ENCODE results near the gene RFFL.
"Not testable (repeated sequence)": the region's sequence is repeated elsewhere in the genome, so short reads cannot be mapped to it uniquely, and the experiment has no call there.

The RFFL gene

DNA sequence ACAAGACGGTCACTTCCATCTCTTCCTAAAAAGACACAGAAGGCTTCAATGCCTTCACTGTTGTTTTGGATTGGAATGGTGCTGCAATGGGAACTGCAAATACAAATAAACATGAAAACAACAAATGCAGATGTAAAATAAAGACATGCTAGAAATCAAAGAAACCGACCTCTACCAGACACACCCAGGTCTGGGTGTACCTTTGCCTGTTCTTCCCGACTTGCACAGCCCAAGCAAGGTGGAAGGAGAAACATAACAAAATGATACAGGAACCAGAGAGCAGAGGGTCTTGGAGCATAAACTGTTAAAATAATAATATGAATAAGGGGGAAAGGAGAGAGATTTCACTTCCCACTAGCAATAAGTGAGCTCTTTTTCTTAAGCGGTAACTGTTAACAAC, 17.3 kb downstream of the RFFL start:
- no peak for DNase-seq

DNA sequence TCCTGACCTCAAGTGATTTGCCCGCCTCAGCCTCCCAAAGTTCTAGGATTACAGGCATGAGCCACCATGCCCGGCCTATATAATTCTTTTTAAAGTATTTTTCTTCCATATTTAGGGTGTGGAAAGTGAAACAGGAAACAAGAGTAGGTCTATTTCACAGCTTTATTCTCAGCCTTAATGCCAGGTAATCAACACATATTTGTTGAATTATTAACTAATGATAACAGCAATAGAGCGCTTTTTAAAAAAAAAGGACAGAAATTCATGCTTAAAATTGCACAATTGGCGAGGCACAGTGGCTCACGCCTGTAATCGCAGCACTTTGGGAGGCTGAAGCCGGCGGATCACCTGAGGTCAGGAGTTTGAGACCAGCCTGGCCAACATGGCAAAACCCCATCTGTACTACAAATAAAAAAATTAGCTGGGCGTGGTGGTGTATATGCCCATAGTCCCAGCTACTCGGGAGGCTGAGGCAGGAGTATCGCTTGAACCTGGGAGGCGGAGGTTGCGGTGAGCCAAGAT, 18.0 kb downstream of the RFFL start:
- not testable (repeated sequence) for DNase-seq

DNA sequence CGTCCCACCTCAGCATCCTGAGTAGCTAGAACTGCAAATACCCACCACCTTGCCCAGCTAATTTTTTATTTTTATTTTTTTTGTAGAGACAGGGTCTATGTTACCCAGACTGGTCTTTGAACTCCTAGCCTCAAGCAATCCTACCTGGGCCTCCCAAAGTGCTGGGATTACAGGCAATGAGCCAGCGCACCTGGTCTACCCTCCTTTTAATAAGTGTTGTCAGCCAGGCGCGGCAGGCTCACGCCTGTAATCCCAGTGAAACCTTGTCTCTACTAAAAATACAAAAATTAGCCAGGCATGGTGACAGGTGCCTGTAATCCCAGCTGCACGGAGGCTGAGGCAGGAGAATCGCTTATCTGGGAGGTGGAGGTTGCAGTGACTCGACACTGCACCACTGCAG, 19.3 kb downstream of the RFFL start:
- no peak for DNase-seq

DNA sequence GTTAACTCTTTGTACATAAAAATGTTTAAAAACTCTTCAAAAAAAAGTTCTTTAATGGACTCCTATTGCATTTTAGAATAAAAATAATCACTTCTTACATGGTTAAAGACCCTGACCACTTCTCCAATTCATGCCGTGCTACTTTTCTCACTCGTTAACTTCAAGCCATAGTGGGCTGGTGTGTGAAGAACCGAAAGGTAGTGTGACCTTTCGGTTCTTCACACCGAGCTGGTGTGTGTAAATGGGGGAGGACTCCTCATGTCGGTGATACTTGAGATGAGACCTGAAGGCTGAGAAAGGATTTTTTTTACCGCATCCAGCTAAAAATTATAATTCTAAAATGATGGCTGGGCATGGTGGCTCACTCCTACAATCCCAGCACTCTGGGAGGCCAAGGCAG, 22.1 kb downstream of the RFFL start:
- no peak for DNase-seq

DNA sequence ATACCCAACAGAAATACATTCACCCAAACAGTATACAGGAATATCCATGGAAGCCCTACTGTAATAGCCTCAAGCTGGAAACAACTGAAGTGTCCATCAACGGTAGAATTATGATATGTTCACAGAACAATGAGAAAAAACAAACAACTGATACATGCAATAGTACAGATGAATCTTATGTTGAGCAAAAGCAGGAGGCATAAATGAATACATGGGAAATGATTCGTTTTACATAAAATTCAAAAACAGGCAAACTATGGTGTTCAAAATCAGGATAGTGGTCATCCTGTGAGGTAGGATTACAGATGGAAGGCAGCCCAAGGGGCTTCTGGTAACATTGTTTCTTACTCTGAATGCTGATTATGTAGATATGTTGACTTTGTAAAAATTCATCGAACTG, 25.1 kb downstream of the RFFL start:
- DNase-seq = no peak

DNA sequence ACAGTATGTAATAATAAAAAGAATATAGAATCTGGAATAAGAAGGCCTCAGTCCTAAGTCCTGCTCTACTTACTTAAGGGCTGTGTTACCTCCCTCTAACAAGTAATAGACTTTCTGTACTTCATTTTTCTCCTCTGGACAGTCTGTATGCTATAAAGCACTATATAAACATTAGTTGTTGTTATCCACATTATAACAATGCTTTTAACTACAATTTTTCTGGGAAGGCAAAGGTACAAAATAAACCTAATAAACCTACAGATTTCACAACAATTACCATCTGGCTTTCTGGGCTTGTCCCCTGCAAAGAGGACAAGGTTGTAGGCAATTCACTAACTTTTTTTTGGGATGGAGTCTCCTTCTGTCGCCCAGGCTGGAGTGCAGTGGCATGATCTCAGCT, 32.7 kb downstream of the RFFL start:
- no peak for DNase-seq

DNA sequence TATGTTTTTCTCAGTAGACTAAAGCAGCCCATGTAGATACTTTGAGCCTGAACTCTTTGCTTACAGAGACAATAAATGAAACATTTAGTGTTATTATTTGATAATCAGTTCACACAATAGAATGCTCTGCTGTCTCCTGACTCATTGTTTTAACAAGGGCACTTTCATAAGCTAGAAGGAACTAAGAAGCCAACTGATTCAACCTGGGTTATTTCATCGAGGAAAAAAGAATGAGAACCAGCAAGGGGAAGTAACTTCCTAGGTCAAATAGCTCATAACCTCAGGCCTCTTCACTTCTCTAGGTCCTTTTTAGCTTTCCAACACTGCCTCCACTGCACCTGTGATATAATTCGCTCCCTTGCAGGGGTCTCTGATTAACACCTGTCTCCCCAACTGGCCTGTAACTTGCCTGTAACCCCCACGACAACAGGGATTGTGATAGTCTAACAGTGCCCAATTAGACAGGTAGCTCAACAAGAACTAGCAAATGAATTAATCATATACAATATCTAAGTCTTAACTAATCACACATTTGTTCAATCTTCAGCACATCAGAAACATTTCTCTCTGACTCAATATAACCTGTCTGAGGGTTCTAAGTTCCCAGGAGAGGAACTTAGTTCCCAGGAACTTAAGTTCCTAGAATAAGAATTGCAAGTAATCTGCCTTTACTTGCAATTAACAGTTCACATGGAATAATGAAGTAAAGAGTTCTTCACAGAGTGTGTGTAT, 34.8 kb downstream of the RFFL start:
- peak; percentile 62 for DNase-seq

DNA sequence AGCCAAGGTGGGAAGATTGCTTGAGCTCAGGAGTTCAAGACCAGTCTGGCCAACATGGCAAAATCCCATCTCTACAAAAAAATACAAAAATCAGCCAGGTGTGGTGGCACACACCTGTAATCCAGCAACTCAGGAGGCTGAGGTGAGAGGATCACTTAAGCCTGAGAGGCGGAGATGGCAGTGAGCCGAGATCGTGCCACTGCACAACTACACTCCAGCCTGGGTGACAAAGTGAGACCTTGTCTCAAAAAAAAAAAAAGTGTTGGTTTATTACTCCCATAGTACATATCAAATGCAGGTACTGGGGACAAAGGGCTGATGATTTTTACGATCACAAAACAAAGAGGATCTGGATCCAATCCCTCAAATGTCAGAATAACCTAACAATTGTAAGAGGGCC, 35.4 kb downstream of the RFFL start:
- DNase-seq = not testable (repeated sequence)

DNA sequence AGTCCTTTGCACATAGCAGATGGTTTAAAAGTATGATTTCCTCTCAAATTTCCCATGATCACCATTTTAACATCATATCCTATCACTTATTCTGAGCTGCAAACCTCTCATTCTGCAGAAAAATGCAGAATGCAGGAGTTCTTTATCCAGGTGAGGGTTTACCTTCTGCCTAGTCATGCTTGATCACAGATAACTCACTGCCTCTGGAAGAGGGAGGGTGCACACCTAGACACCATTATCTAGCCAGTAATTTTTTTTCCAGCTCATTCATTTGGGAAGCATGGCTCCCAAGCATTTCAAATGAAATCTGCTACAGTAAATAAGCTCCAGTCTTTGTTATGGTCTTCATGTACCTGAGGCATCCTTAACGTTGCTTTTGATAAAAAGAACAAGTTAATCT, 38.0 kb downstream of the RFFL start:
- DNase-seq = no peak

DNA sequence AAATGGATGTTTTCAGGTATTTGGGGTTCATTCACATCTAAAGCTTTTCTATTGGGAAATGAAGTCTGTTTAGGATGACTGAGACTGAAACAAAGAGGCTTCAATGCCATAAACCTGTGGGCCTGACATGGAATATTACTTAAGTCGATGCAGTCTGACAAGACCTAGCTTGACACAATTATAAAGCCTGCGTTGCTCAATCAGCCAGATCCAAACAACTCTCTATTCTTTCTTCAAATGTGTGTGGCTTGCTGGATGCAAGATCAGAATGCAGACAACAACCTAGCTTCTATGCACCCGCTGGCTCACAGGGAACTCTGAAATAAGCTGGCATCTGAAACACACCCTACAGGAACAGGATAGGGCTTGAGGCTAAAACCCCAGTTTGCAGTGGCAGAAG, 40.0 kb downstream of the RFFL start:
- DNase-seq = no peak

DNA sequence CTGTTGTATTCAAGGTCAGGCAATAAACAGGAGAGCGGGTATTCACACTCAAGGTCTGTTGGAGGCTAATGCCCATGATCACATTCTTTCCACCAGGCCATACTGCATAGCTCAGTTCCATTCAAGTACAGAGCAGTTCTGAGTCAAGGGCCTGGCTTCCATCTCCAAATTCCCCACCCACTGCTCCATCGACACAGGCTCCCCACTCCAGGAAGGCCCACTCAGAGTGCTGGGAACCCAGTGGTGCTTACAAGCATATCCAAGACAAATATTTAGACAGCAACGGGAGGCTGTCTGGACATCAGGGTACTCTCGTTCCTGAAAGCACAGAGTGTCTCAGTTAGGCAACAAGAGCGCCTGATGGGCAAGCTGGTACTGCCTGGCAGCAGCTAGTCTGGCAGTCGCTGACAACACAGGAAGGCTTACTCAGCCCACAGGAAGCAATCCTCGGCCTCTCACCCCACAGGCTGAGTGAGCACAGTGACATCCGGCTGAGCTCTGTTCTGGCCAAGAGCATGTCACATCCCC, 40.9 kb downstream of the RFFL start:
- no peak for DNase-seq

DNA sequence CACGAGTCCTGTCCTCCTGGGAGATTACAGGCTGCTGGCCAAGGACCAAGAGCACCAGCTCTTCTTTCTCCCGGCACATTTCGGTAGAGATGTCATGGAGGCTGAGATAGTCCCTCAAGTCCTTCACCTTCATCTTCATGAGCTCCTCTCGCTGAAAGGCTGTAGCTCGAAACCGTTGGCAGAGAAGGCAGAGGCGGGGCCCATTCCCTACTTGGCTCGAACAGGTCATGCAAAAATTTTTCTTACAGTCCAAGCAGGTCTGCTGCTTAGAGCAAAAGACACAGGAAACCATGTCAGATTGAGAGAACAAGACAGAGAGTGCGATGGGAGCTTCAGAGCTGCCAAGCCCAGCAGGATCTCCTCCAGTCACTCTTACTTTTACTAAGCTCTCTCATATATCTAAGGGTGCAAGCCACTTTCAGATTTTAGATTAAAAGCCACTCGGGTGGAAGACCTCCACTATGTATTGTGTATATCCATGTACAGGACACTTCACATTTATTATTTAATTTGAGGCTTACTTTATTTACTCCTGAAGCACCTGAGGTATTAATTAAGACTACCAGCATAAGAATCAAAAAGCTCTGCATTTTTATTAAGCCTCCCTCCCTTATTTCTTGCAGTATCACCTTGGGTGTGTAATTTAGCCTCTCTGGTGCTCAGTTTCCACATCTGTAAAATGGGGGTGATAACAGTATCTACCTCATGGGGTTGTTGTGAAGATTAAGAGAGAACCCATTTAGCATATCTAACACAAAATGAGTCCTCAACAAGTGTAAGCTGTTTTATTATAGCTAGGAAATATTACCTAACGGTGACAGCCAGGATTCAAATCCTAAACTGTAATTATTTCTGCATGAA, 41.8 kb downstream of the RFFL start:
- no peak for DNase-seq

DNA sequence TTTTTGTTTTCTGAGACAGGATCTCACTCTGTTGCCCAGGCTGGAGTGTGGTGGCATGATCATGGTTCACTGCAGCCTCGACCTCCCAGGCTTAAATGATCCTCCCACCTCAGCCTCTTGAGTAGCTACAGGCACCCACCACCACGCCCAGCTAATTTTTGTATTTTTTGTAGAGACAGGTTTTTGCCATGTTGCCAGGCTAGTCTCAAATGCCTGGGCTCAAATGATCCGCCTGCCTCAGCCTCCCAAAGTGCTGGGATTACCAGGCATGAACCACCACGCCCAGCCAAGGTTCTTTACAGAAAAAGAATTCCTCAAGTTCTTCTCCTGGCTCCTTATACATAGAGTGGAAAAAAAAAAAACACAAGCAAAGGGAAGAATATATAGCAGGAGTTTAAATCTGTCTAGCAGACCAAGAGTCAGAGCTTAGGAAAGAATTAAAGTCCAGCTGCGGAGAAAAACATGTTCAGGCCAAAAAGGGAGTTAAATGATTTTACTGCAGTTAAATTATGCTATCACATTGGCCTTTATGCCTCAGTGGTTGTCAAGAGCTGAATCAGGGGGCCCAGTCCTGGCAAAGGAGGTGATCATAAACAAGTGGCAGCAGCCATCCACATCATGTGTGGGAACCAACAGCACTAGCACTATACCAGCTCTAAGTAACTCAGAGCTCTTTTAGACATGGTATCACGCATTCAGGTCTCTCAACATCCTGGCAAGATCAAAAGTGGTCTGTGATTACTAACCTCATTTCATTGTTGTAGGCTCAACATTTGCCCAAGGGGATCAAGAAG, 43.9 kb downstream of the RFFL start:
- no peak for DNase-seq

DNA sequence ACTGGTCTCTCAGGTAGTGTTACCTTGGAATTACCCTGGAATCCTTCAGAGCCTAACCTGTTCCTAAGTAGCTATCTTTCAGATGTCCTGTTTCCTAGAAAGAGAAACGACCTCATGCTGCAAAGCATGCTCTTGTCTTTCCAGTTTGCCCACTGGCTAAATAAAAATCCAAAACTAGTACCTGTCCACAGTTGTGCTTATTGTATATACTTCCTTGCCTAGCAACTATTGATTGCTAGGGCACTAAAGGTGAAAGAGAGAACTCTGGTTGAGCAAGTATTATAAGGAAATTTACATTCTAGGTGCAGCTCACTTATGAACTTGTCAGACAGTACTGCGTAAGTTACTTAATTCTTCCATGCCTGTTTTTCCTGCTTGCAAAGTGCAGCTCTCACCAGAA, 44.7 kb downstream of the RFFL start:
- no peak for DNase-seq

DNA sequence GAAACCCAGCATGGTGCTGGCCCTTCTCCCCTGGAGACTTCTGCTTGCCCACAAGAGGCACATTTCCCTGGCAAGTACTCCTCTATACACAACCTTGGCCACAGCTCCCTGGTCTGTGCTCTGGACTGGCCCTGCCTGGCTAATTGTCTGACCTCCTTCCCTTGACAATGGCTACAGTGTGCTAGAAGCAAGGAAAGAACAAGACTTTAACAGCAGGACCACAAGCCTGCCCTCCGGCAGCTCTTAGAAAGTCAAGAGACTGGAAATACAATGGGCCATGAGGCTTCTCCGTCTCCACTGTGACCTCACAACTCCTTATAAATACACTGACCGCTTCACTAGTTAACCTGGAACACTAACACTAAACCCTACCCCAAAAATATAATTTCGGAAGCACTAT, 46.5 kb downstream of the RFFL start:
- DNase-seq = no peak

DNA sequence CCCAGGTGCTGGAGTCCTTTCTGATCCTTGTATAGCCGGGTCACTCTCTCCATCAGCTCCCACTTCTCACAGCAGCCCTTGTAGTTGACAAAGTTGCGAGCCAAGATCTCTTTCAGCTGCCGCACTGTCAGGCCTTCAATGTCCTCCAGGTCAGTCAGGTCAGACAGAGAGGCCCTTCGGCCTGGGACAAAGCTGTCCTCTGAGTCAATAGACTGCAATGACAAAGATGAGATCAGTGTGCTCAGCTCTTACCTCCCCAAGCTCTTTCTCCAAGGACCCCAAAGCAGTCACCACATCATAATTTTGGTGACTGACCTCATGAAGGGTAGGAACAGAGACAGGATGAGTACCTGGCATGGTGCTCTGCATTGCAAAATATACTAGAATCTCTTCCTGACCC, 47.1 kb downstream of the RFFL start:
- no peak for DNase-seq

DNA sequence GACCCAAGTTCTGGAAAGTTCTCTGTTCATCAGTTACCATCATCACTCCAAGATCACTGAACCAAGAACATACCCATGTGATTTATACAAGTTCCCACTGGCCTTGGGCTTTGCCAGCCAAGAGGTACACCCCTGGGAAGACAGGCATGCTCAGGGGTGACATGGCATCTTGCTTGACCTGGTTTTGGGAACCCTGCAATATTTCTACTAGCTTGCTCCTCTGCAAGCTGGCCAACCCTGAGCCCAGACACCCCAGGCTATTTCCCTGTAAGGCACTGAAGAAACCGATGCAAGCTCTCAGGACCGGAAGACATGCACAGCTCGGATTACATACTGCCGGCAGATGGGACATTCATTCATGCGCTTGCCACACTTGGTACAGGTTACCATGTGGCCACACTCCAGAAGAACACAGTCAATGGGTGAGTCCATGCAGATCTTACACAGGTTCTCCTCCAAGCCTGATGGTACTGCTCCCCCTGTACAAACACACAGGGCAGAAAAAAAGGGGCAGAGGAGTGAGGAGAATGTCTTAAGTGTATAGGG, 51.8 kb downstream of the RFFL start:
- DNase-seq = no peak

DNA sequence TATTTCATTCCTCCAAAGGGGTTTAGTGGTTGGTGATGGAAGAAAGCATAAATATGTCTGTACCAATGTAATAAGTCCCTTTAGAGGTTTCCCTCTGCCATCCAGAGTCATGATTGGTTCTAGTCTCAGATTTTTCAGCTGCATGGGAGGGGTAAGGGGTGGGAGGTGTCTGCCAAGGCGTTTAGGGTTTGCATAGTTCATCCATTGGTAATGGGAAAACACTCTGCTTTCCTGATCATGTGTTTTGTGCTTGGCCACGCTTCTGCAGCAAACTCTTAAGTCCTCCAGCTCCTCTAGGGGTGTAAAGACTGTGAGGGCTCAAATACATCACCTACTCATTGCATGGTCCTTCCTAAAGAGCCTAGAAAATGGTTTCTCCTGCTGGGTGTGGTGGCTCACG, 53.4 kb downstream of the RFFL start:
- no peak for DNase-seq

DNA sequence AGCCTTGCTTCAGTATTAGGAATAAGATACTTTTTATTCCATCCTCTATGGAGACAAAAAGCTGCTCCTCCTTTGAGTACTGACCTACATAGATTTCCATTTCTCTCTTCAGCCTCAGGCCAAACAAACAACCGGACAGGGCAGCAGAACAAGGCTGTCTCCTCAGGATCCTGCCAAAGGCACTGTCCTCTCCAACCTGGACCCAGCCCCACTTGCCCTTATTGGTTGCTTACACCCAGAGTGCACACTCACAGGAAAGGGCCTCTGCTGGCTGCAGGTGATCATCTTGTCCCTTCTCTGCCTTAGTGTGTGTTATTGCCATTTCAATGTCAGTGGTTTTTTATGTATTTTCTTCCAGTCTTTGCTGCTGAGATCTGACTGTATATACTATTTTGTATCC, 56.5 kb downstream of the RFFL start:
- DNase-seq = no peak

DNA sequence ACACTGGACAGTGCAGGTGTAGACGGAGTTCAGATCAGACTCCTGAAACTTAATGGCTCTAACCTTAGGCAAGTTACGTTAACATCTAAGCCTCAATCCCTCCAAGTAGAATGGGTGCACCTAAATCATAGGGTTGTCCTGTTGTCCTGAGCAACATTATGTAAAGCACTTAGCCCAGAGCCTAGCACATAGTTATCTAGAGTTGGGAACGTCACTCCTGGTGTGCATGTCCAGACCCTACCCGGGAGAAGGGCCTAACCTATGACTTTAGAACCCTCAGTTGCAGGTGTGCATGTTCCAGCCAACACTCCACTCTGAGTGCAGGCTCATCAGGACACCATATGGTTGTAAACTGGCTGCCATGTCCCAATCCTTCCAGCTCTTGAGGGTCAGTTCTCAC, 57.2 kb downstream of the RFFL start:
- no peak for DNase-seq

DNA sequence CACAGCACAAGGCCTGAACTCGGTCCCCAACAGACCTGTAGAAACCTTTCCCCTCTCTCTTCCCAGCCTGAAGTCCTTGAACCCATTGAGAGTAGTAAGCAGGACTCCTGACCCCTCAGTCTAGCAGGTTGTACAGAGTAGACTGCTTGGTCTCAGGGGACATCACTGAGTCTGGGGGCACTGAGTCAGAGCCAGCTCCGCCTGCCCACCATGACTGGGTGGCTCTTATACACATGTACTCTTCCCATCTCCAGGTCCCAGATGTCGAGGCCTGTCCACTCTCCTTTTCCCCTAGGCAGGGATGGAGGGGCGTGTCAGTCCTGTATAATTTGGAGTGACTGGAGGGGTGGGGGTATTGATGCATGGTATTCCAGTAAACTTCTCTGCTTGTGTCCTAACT, 59.7 kb downstream of the RFFL start:
- no peak for DNase-seq

DNA sequence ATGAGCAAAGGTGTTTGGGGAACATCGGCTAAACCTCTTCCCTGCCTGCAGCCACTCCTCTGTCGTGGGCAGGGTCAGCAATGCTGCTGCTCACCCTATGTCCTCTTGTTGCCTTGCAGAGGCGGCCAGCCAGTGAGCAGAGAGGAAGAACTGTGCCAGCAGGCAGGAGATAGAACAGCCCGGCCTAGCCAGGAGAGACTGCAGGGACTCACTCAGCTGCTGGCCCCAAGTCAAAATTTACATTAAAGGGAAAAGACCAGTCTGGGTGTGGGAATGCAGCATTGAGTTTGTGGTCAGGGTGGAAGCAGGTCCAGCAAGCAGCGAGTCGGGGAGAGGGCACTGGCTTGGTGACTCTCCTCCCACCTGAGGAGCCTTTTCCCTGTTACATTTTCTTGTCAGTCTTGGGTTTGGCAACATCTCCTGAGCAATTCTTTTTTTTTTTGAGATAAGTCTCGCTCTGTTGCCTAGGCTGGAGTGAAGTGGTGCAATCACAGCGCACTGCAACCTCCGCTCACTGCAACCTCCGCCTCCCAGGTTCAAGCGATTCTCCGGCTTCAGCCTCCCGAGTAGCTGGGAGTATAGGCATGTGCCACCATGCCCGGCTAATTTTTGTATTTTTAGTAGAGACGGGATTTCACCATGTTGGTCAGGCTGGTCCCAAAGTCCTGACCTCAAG, 60.5 kb downstream of the RFFL start:
- DNase-seq = no peak
